Stomach smooth muscle (tissue), 2 donors: ENCODE results near the gene RPP30.

Source experiments
- H3K27ac ChIP-seq: one replicate; pipeline ENCODE4 v1.7.0; 2013; ENCODE audit warnings: mild to moderate bottlenecking, low read length, inconsistent platforms
- H3K27me3 ChIP-seq, 2 donors: one replicate each; pipeline ENCODE4 v1.7.0; 2013; ENCODE audit warnings: low read length in 2 of 2; ENCODE audit not compliant: insufficient read depth in 2 of 2, control insufficient read depth in 1 of 2
- H3K36me3 ChIP-seq, 2 donors: one replicate each; pipeline ENCODE4 v1.7.0; 2013; ENCODE audit warnings: low read length in 2 of 2; ENCODE audit not compliant: control insufficient read depth in 2 of 2, insufficient read depth in 2 of 2
- H3K4me1 ChIP-seq: one replicate; pipeline ENCODE4 v1.7.0; 2013; ENCODE audit warnings: low read length; ENCODE audit not compliant: control insufficient read depth, insufficient read depth
- H3K4me3 ChIP-seq, 2 donors: one replicate each; pipeline ENCODE4 v1.7.0; 2013; ENCODE audit warnings: low read length in 2 of 2
- H3K9ac ChIP-seq, 2 donors: one replicate each; pipeline ENCODE4 v1.7.0; 2013; ENCODE audit warnings: low read length in 2 of 2, mild to moderate bottlenecking in 1 of 2
- H3K9me3 ChIP-seq, 2 donors: one replicate each; pipeline ENCODE4 v1.7.0; 2013; ENCODE audit warnings: low read length in 2 of 2; ENCODE audit not compliant: control insufficient read depth in 2 of 2
- donor health status: healthy.
- donor health status: Pancreatic carcinoma.

Gene RPP30

GRCh38 chr10:90855126-90855525 is 16.6 kb upstream of the RPP30 start:
- H3K36me3 ChIP-seq, result no peaks in the 10 kb centered on the region
- no peak overlapping the region for H3K9ac ChIP-seq
- H3K27ac ChIP-seq, result no peak overlapping the region
- no peaks in the 10 kb centered on the region for H3K9me3 ChIP-seq
- peaks cover 11% of the 10 kb centered on the region for H3K4me1 ChIP-seq
- H3K4me3 ChIP-seq, result no peak overlapping the region
- peaks cover 12 to 20% of the 10 kb centered on the region in 2 donors for H3K27me3 ChIP-seq

- no peaks in the 10 kb centered on the region for H3K9me3 ChIP-seq
- no peak overlapping the region for H3K9ac ChIP-seq
- no peaks in the 10 kb centered on the region for H3K36me3 ChIP-seq
- H3K4me1 ChIP-seq, result peaks cover 11% of the 10 kb centered on the region
- H3K27me3 ChIP-seq, result peaks cover 12 to 20% of the 10 kb centered on the region in 2 donors
- H3K4me3 ChIP-seq, result peak overlapping the region in 1 of 2 donors; percentile 80
- no peak overlapping the region for H3K27ac ChIP-seq
Measured at GRCh38 chr10:90856261-90856660, 15.5 kb upstream of the RPP30 start.

GRCh38 chr10:90856964-90857634 is 14.7 kb upstream of the RPP30 start:
- H3K4me1 ChIP-seq, result peaks cover 11% of the 10 kb centered on the region
- H3K36me3 ChIP-seq, result no peaks in the 10 kb centered on the region
- no peak overlapping the region for H3K27ac ChIP-seq
- peak overlapping the region; percentile 47 to 80 for H3K4me3 ChIP-seq
- H3K9ac ChIP-seq, result no peak overlapping the region
- H3K27me3 ChIP-seq, result peaks cover 12 to 20% of the 10 kb centered on the region in 2 donors
- no peaks in the 10 kb centered on the region for H3K9me3 ChIP-seq

GRCh38 chr10:90857635-90858460 is 13.9 kb upstream of the RPP30 start, which contains the start of gene HTR7:
Gene HTR7 (minus strand): TSS chr10:90858039. CDS start chr10:90857671, 368 bp downstream.
- Histone ChIP-seq H3K9ac (peak within 1 kb of the TSS; percentile 36 to 56), H3K27ac (no peak within 1 kb of the TSS), H3K27me3 (peaks cover 12 to 17% of the 10 kb centered on the region in 2 donors), H3K4me3 (peak within 1 kb of the TSS; percentile 62 to 80), H3K4me1 (peaks cover 11% of the 10 kb centered on the region), H3K9me3 (no peaks in the 10 kb centered on the region), H3K36me3 (no peaks in the 10 kb centered on the region)

- Histone ChIP-seq H3K36me3 (no peaks in the 10 kb centered on the region), H3K9ac (peak overlapping the region; percentile 36 to 56), H3K4me3 (peak overlapping the region; percentile 62 to 80), H3K27me3 (peaks cover 12 to 17% of the 10 kb centered on the region in 2 donors), H3K9me3 (no peaks in the 10 kb centered on the region), H3K4me1 (peaks cover 11% of the 10 kb centered on the region), H3K27ac (no peak overlapping the region)
Measured at GRCh38 chr10:90858461-90858968, 13.3 kb upstream of the RPP30 start.

- Histone ChIP-seq H3K4me1 (peaks cover 11% of the 10 kb centered on the region), H3K36me3 (no peaks in the 10 kb centered on the region), H3K4me3 (no peak overlapping the region), H3K27ac (no peak overlapping the region), H3K9ac (no peak overlapping the region), H3K27me3 (peaks cover 12 to 20% of the 10 kb centered on the region in 2 donors), H3K9me3 (no peaks in the 10 kb centered on the region)
Measured at GRCh38 chr10:90859321-90859751, 12.4 kb upstream of the RPP30 start.

- Histone ChIP-seq H3K4me1 (peaks cover 11% of the 10 kb centered on the region), H3K9me3 (no peaks in the 10 kb centered on the region), H3K36me3 (no peaks in the 10 kb centered on the region), H3K4me3 (no peak overlapping the region), H3K9ac (no peak overlapping the region), H3K27me3 (peaks cover 5 to 12% of the 10 kb centered on the region in 2 donors), H3K27ac (no peak overlapping the region)
Measured at GRCh38 chr10:90860790-90861189, 11.0 kb upstream of the RPP30 start.

- H3K9me3 ChIP-seq, result no peaks in the 10 kb centered on the region
- H3K4me1 ChIP-seq, result peaks cover 4% of the 10 kb centered on the region
- H3K27ac ChIP-seq, result no peak overlapping the region
- no peak overlapping the region for H3K4me3 ChIP-seq
- H3K9ac ChIP-seq, result no peak overlapping the region
- H3K27me3 ChIP-seq, result peaks cover 0 to 3% of the 10 kb centered on the region in 2 donors
- H3K36me3 ChIP-seq, result no peaks in the 10 kb centered on the region
Measured at GRCh38 chr10:90862908-90863514, 8.8 kb upstream of the RPP30 start.

GRCh38 chr10:90865401-90865800 is 6.4 kb upstream of the RPP30 start:
- H3K9me3 ChIP-seq, result no peaks in the 10 kb centered on the region
- H3K36me3 ChIP-seq, result no peaks in the 10 kb centered on the region
- H3K27ac ChIP-seq, result no peak overlapping the region
- no peak overlapping the region for H3K4me3 ChIP-seq
- peaks cover 0 to 3% of the 10 kb centered on the region in 2 donors for H3K27me3 ChIP-seq
- H3K4me1 ChIP-seq, result no peaks in the 10 kb centered on the region
- no peak overlapping the region for H3K9ac ChIP-seq

- H3K9me3 ChIP-seq, result no peaks in the 10 kb centered on the region
- no peak overlapping the region for H3K4me3 ChIP-seq
- no peaks in the 10 kb centered on the region for H3K36me3 ChIP-seq
- no peak overlapping the region for H3K9ac ChIP-seq
- H3K4me1 ChIP-seq, result peaks cover 2% of the 10 kb centered on the region
- H3K27ac ChIP-seq, result no peak overlapping the region
- H3K27me3 ChIP-seq, result peaks cover 0 to 3% of the 10 kb centered on the region in 2 donors
Measured at GRCh38 chr10:90866050-90866598, 5.7 kb upstream of the RPP30 start.
